Measurements from ENCODE around the gene ZBTB3. TPM values are rescaled to one million over a fixed set of nuclear protein-coding genes. Genes with fewer than 3 reads are reported as not detected.
A peak's percentile ranks its signal among the peaks of the same experiment; 100 is the strongest.
"Not testable (repeated sequence)": the region's sequence is repeated elsewhere in the genome, so short reads cannot be mapped to it uniquely, and the experiment has no call there.

The ZBTB3 gene
- total RNA-seq, 2 donors from 2014 or later: 12.2 to 12.4 TPM

- H3K27me3 Mint-ChIP-seq (ENCODE audit: low read depth): no peaks in the 10 kb centered on the region
- H3K4me3 Mint-ChIP-seq: peak overlapping the region; percentile 68 to 96
- H3K27ac Mint-ChIP-seq: no peak overlapping the region
- peaks cover 51% of the 10 kb centered on the region for H3K4me1 Mint-ChIP-seq (ENCODE audit: low read depth)
- H3K36me3 Mint-ChIP-seq (ENCODE audit: insufficient read depth in 2 of 2): peaks cover 1 to 11% of the 10 kb centered on the region in 2 donors
- no peaks in the 10 kb centered on the region for H3K9me3 Mint-ChIP-seq
- ATAC-seq (replicated peaks in 1 of 2) (no peak), DNase-seq (no peak)
Observed at GRCh38 chr11:62706850-62707247, 47.1 kb downstream of the ZBTB3 start.

- Mint-ChIP-seq H3K36me3 (ENCODE audit: insufficient read depth in 2 of 2) (peaks cover 1 to 11% of the 10 kb centered on the region in 2 donors), H3K4me3 (peak overlapping the region; percentile 96), H3K4me1 (ENCODE audit: low read depth) (peaks cover 51% of the 10 kb centered on the region), H3K27me3 (ENCODE audit: low read depth) (no peaks in the 10 kb centered on the region), H3K9me3 (no peaks in the 10 kb centered on the region), H3K27ac (no peak overlapping the region)
- ATAC-seq (replicated peaks in 1 of 2) (peak; percentile 78 to 79), DNase-seq (peak; percentile 93 to 95)
Observed at GRCh38 chr11:62705880-62706849, 47.8 kb downstream of the ZBTB3 start.

GRCh38 chr11:62705413-62705812 lies 48.5 kb downstream of the ZBTB3 start:
- no peaks in the 10 kb centered on the region for H3K9me3 Mint-ChIP-seq
- H3K27me3 Mint-ChIP-seq (ENCODE audit: low read depth): no peaks in the 10 kb centered on the region
- ATAC-seq (replicated peaks in 1 of 2) (no peak), DNase-seq (no peak)
- peaks cover 1 to 10% of the 10 kb centered on the region in 2 donors for H3K36me3 Mint-ChIP-seq (ENCODE audit: insufficient read depth in 2 of 2)
- H3K4me1 Mint-ChIP-seq (ENCODE audit: low read depth): peaks cover 48% of the 10 kb centered on the region
- peak overlapping the region; percentile 96 for H3K4me3 Mint-ChIP-seq
- H3K27ac Mint-ChIP-seq: no peak overlapping the region

GRCh38 chr11:62703921-62704320 lies 50.0 kb downstream of the ZBTB3 start:
- not testable (repeated sequence) for H3K27me3 Mint-ChIP-seq (ENCODE audit: low read depth); ATAC-seq (replicated peaks in 1 of 2); DNase-seq; H3K36me3 Mint-ChIP-seq (ENCODE audit: insufficient read depth in 2 of 2); H3K27ac Mint-ChIP-seq; H3K9me3 Mint-ChIP-seq; H3K4me3 Mint-ChIP-seq
- peaks cover 37% of the 10 kb centered on the region for H3K4me1 Mint-ChIP-seq (ENCODE audit: low read depth)

- peaks cover 1 to 13% of the 10 kb centered on the region in 2 donors for H3K36me3 Mint-ChIP-seq (ENCODE audit: insufficient read depth in 2 of 2)
- H3K9me3 Mint-ChIP-seq: no peaks in the 10 kb centered on the region
- DNase-seq (no peak), ATAC-seq (replicated peaks in 1 of 2) (peak in 1 of 2 donors; percentile 22)
- H3K27me3 Mint-ChIP-seq (ENCODE audit: low read depth): no peaks in the 10 kb centered on the region
- no peak overlapping the region for H3K4me3 Mint-ChIP-seq
- H3K27ac Mint-ChIP-seq: peak overlapping the region; percentile 69
- peaks cover 21% of the 10 kb centered on the region for H3K4me1 Mint-ChIP-seq (ENCODE audit: low read depth)
Observed at GRCh38 chr11:62702246-62702645, 51.7 kb downstream of the ZBTB3 start.

Other genes starting within 250 kb of the ZBTB3 start
- gene AHNAK, start 207.4 kb downstream of the ZBTB3 start, total RNA-seq: 100 to 1,000 TPM in 1 of 2 donors, 10 to 100 TPM in 1; 80.3 to 131 TPM
- 1,000 to 10,000 TPM; 2,565 to 2,667 TPM for gene EEF1G, start 180.3 kb downstream of the ZBTB3 start, total RNA-seq
- 10 to 100 TPM; 32.8 to 36.8 TPM for gene TUT1, start 162.6 kb downstream of the ZBTB3 start, total RNA-seq
- 100 to 1,000 TPM; 173 to 241 TPM for gene MTA2, start 152.3 kb downstream of the ZBTB3 start, total RNA-seq
- 100 to 1,000 TPM; 132 to 148 TPM for gene EML3, start 141.4 kb downstream of the ZBTB3 start, total RNA-seq
- 1 to 10 TPM; 5.1 to 6.7 TPM for gene ROM1, start 140.9 kb downstream of the ZBTB3 start, total RNA-seq
- 10 to 100 TPM; 72.2 to 79.9 TPM for gene B3GAT3, start 132.2 kb downstream of the ZBTB3 start, total RNA-seq
- 100 to 1,000 TPM; 310 to 312 TPM for gene GANAB, start 107.5 kb downstream of the ZBTB3 start, total RNA-seq
- 10 to 100 TPM; 25.0 to 26.1 TPM for gene INTS5, start 100.9 kb downstream of the ZBTB3 start, total RNA-seq
- 10 to 100 TPM; 59.2 to 62.1 TPM for gene C11orf98, start 89.0 kb downstream of the ZBTB3 start, total RNA-seq
- 10 to 100 TPM; 35.2 to 46.0 TPM for gene CSKMT, start 88.8 kb downstream of the ZBTB3 start, total RNA-seq
- 1 to 10 TPM; 5.6 to 7.1 TPM for gene UQCC3, start 82.5 kb downstream of the ZBTB3 start, total RNA-seq
- gene LBHD1, start 81.9 kb downstream of the ZBTB3 start, total RNA-seq: 10 to 100 TPM in 1 of 2 donors, 1 to 10 TPM in 1; 9.9 to 13.0 TPM
- 100 to 1,000 TPM; 154 to 163 TPM for gene UBXN1, start 75.1 kb downstream of the ZBTB3 start, total RNA-seq
- under 1 TPM; 0.12 to 0.38 TPM for gene LRRN4CL, start 64.6 kb downstream of the ZBTB3 start, total RNA-seq
- gene BSCL2, start 46.7 kb downstream of the ZBTB3 start, total RNA-seq: 10 to 100 TPM; 38.4 to 40.7 TPM
- not detected for gene GNG3, start 46.5 kb downstream of the ZBTB3 start, total RNA-seq
- 10 to 100 TPM; 56.7 to 66.8 TPM for gene HNRNPUL2, start 26.7 kb downstream of the ZBTB3 start, total RNA-seq
- 10 to 100 TPM; 67.3 to 68.9 TPM for gene TTC9C, start 25.7 kb downstream of the ZBTB3 start, total RNA-seq
- gene POLR2G, start 7.4 kb upstream of the ZBTB3 start, total RNA-seq: 100 to 1,000 TPM; 105 to 107 TPM
- gene TAF6L, start 17.2 kb upstream of the ZBTB3 start, total RNA-seq: 10 to 100 TPM; 13.6 to 15.5 TPM
- gene TMEM179B, start 33.2 kb upstream of the ZBTB3 start, total RNA-seq: 10 to 100 TPM; 18.8 to 23.1 TPM
- gene TMEM223, start 37.8 kb upstream of the ZBTB3 start, total RNA-seq: 10 to 100 TPM in 1 of 2 donors, 1 to 10 TPM in 1; 8.4 to 10.8 TPM
- 100 to 1,000 TPM; 117 to 131 TPM for gene NXF1, start 51.3 kb upstream of the ZBTB3 start, total RNA-seq
- 10 to 100 TPM; 53.9 to 70.1 TPM for gene STX5, start 77.9 kb upstream of the ZBTB3 start, total RNA-seq
- 1 to 10 TPM in 1 of 2 donors, under 1 TPM in 1; 0.77 to 1.5 TPM for gene TEX54, start 78.7 kb upstream of the ZBTB3 start, total RNA-seq
- gene WDR74, start 85.4 kb upstream of the ZBTB3 start, total RNA-seq: 100 to 1,000 TPM; 101 to 104 TPM
- 100 to 1,000 TPM; 730 to 898 TPM for gene SLC3A2, start 126.7 kb upstream of the ZBTB3 start, total RNA-seq
- gene CHRM1, start 167.2 kb upstream of the ZBTB3 start, total RNA-seq: not detected
- gene SLC22A6, start 230.8 kb upstream of the ZBTB3 start, total RNA-seq: not detected